ENCODE results near the gene OLFM1. TPM values are rescaled to one million over a fixed set of nuclear protein-coding genes. Genes with fewer than 3 reads are reported as not detected.
"Not testable (repeated sequence)": the region's sequence is repeated elsewhere in the genome, so short reads cannot be mapped to it uniquely, and the experiment has no call there.

OLFM1 gene
- total RNA-seq, 1 donor from 2014 or later, result 40.7 TPM

DNA sequence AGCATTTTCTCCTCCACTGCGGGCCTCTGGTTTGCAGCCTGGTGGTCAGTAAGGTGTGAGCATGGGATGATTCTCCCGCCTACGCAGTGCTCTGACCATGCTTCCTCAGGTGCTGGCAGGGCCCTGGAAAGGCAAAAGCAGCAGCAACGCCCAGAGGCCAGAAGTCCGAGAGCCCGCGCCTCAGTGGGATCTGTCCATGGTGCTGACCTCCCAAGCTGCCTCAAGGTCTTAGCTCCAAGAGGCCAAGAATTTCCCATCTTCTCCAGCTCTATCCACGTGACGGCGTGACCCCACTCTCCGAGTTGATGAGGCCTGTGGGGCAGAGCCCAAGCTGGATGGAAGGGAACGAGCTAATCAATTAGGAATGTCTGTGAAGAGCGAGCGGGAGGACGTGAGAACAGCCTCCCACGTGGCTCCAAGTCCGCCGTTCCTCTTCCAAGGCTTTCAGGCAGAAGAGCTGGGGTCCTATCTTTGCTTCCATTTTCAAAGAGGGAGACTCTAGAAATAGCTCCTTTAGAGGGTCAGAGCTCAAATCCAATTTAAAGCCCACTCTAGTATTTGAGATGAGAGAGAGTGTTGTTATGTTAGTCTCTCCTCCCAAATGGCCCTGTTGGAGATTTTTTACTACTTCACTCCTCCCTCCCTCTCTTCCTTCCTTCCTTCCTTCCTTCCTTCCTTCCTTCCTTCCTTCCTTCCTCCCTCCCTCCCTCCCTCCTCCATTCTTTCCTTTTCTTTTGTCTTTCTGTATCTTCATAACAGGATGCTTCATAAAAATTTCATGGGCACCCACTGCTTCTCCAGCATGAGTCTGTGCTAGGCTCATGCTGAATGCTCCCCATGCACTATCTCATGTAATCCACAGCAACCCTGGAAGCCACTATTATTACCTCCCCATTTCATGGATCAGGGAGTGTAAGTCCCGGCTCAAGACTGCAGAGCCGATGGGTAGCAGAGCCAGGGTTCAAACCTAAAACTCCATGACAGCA is 69.3 kb downstream of the OLFM1 start:
- DNase-seq (ENCODE audit: low spot score) (peak; percentile 75), ATAC-seq (no peak)
- intact Hi-C loops (cut with DNase I), result no loop called here

DNA sequence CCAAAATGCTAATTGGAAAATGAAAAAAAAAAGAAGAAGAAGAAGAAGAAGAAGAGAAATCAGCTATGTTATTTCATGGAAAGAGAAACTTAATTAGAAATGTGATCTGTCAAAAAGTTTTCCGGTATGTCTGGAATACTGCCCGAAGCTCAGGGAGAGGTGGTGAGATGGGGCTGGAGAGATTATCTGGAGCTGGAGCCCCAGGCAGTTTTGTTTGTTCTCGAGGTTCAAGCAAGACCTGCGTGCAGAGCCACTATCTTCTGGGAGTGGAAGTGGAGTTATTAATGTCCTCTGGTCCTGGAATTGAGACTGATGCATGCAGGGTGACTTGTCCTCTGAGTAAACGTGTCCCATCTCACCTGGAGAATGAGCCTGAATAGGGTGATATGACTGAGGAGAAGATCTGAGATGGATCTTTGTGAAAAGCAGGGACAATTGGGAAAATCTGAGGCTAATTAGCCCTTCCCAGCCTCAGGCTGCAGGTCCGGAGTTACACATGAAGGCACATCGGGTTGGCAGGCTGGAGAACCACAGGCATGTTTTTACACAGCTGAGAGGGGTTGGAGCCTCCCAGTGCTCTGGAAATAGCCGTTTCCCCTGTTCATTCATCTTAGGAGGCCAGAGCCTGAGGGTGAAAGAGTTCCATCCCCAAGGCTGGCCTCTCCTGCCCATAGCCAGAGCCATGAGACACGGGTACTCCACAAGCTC is 70.5 kb downstream of the OLFM1 start:
- DNase-seq (ENCODE audit: low spot score) (no peak), ATAC-seq (no peak)
- intact Hi-C loops (cut with DNase I), result no loop called here

DNA sequence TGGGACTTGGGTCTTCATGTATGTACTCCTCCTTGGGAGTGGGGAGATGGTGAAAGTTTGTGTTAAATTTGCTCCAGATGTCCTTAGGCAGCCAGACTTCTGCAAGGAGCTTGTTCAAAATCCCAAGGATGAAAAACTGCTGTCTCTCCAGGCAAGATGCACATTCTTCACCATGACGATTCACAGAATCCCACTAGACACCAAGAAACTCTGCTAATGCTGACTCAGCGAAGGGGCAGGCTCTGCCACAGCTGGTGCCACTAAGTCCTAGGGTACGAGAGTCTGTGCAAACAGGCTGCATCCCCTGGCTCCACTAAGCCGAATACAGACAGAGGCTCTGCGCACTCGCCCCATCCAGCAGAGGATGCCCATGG is 71.1 kb downstream of the OLFM1 start:
- intact Hi-C loops (cut with DNase I), result no loop called here
- ATAC-seq (no peak), DNase-seq (ENCODE audit: low spot score) (no peak)

DNA sequence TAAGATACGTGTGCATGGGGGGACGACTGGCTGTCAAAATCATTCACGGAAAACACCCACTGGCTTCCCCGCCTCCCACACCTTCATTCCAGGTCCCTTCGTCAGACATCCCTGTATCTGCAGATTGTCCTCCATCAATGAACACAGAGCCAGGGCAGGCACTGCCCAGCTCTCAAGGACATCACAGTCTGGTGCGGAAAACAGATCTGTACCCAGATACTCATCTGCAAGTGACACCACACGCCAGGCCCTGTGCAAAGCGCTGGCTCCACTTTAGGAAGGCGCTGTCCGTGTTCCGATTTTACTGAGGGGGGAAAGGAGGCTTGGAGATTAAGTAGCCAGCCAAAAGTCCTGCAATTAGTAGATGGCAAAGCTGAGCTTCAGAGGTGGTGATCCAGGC is 72.3 kb downstream of the OLFM1 start:
- DNase-seq (ENCODE audit: low spot score), result no peak
- ATAC-seq, result no peak
- intact Hi-C loops (cut with DNase I), result no loop called here

DNA sequence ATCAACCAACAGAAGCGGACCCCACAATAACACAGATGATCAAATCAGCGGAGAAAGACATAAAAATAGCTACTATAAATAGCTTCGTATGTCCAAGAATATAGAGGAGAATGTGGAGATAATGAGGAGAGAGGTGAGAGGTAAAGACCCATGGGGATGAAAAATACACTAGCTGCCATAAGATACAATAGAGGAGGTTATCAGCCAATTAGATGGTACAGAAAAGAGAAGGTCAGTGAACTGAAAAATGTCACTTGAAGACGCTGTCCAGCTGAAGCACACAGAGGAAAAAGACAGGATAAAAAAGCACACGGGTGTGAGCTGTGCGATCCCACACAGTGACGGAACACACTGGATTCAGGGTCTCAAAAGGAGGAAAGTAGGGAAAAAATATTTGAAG is 73.4 kb downstream of the OLFM1 start:
- intact Hi-C loops (cut with DNase I), result no loop called here
- DNase-seq (ENCODE audit: low spot score) (no peak), ATAC-seq (no peak)

DNA sequence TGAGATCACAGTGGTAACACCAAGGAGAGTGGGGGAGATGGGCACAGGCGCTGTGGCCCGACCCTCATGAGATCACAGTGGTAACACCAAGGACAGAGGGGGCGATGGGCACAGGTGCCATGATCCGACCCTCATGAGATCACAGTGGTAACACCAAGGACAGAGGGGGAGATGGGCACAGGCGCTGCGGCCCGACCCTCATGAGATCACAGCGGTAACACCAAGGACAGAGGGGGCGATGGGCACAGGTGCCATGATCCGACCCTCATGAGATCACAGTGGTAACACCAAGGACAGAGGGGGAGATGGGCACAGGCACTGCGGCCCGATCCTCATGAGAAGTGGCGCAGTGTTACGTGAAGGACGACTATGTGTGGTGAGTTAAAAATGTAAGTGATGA is 75.1 kb downstream of the OLFM1 start:
- intact Hi-C loops (cut with DNase I); DNase-seq (ENCODE audit: low spot score); ATAC-seq: not testable (repeated sequence)

DNA sequence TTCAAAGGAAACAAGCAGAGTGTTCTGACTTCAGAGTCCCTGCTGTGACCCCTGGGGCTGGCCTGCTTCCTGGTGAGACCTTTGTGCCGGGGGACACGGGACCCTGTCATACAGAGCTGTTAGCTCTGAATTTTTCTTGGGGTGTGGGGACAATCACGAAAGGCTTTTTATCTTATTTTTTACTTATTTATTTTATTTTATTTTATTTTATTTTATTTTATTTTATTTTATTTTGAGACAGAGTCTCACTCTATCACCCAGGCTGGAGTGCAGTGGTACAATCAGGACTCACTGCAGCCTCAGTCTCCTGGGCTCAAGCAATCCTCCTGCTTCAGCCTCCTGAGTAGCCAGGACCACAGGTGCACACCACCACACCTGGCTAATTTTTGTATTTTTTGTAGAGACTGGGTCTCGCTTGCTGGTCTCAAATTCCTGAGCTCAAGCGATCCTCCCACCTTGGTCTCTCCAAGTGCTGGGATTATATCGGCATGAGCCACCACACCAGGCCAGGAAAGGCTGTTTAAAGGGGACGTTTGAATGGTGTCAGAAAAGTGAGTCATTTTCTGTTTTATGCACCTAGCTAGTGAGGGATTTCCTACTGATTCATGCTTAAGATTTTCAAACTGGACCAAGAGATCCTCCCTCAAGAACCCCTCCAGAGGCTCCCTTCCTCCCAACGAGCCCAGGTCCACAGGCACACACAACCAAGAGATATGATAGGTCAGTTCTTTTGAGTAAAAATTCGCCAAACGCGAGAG is 75.7 kb downstream of the OLFM1 start:
- intact Hi-C loops (cut with DNase I), result no loop called here
- ATAC-seq, result no peak
- DNase-seq (ENCODE audit: low spot score), result no peak

DNA sequence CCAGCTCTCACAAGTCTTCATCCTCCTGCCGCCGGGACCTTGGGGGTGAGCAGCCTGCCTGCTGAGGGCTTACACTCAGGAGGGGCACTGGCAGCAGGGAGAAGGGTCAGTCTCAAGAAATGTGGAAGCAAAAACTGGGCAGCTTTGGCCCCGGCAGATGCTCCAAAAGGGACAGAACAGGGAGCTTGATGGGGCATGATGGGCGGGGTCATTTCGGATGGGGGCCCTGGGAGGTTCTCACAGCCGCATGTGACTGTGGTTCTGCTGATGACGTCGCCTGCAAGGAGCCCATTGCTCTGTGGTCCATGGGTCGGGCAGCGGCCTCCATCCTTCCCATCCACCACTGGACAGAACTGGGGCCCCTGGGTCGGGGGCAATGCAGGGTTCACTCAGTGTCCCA is 76.6 kb downstream of the OLFM1 start:
- intact Hi-C loops (cut with DNase I), result no loop called here
- DNase-seq (ENCODE audit: low spot score) (no peak), ATAC-seq (no peak)

DNA sequence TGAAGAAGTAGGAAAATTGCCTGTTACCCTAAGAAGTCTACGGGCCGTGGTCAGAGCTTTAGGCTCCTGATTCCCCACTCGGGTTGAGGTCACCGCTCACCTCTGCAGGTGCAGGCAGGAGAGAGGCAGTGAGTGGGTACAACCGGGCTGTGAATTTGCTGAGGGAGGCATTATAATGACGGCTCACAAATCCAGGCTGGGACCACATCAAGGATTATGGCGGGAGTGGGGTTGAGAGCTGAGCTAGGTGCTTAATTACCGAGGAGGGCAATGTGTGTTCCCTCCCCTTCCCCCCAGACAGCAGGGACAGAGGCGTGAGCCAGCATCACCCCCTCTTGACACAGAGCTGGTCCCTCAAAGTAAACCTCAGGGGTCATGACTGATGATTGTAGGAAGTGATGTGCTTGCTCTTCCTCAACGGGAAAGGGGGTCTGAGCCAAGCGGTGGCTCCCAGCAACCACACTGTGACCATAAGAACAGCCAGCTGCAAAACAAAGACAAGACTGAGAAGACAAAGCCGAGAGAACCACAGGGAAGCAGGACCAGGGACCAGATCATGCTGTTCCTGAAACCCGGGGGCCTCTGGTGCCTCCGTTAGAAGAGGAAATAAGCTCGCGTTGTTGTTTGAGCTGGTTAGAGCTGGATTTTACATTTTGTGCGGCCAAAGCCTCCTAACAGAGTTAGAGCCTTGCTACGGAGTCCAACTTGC is 77.7 kb downstream of the OLFM1 start:
- intact Hi-C loops (cut with DNase I), result no loop called here
- no peak for DNase-seq (ENCODE audit: low spot score)
- no peak for ATAC-seq

DNA sequence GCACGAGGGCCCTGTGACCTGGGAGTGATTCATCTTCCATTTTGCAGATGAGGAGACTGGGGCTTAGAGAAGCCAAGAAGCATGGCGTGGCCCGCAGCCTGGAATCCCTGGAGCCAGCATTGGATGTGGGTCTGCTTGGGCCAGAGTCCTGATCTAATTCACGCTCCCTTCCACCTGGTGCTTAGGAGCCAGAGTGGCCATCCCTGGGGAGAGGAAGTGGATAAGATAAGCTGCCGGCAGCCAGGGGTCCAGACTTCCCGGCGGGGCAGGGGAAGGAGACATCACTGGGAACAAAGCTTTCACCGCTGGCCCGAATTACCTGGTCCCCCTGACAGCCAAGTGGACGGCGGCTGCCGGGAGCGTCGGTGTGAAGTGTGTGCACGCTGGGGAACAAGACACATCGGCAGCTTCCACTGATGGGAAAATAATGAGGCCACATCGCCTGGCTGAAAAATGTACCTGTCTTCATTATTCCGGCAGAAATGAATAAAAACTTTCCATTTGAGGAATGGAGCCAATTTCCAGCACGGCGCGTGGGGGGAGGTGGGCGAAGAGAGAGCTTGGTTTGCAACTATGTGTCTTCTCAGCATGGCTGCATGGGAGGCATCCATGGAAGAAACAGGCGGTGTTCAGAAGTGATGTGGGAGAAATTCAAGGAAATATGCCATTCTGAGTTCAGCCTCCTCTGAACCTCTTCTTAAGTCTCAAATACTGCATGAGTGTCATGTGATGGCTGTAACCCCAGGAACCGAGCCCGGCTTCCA is 78.5 kb downstream of the OLFM1 start:
- no peak for ATAC-seq
- no peak for DNase-seq (ENCODE audit: low spot score)
- intact Hi-C loops (cut with DNase I), result loop anchor here (1.0 kb wide), 1 partner anchor 74 kb away; no protein-coding TSS in a partner anchor

DNA sequence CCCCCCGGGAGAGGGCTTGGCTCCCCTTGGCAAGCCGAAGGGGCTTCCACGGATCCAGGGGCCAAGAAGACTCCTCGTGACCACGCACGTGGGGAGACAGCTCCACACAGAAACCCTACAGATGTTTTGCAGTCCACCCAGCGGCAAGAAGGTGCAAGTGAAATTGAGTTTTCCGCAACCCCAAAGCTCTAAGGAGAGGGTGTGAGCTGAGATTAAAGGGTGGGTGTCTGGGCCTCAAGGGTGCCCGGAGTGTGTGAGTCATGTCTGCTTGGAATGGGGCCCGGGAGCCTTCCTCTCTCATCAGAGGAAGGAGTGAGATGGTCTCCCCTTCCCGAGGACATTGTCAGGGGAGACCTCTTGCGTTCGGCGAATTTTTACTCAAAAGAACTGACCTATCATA is 79.1 kb downstream of the OLFM1 start:
- intact Hi-C loops (cut with DNase I), result loop anchor here (1.0 kb wide), 1 partner anchor 74 kb away; no protein-coding TSS in a partner anchor
- no peak for ATAC-seq
- no peak for DNase-seq (ENCODE audit: low spot score)

DNA sequence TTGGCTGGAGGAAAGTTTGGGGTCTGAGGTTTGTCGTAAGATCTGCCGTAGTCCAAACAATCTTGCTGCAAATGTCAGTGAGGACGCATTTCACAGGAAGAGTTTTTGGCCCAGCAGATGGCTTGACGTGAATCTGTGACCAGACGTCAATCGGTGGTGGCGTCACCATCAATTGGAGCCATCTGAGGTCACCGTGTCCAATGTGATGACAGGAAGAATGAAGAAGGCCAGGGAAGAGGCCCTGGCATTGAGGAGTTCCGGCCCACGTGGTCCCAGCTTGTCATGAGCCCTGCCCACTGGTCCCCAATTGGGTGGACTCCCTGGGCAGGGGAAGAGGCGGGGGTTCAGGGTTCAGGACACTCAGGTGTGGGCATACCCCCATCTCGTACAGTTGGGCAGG is 79.9 kb downstream of the OLFM1 start:
- intact Hi-C loops (cut with DNase I), result no loop called here
- ATAC-seq (no peak), DNase-seq (ENCODE audit: low spot score) (no peak)

DNA sequence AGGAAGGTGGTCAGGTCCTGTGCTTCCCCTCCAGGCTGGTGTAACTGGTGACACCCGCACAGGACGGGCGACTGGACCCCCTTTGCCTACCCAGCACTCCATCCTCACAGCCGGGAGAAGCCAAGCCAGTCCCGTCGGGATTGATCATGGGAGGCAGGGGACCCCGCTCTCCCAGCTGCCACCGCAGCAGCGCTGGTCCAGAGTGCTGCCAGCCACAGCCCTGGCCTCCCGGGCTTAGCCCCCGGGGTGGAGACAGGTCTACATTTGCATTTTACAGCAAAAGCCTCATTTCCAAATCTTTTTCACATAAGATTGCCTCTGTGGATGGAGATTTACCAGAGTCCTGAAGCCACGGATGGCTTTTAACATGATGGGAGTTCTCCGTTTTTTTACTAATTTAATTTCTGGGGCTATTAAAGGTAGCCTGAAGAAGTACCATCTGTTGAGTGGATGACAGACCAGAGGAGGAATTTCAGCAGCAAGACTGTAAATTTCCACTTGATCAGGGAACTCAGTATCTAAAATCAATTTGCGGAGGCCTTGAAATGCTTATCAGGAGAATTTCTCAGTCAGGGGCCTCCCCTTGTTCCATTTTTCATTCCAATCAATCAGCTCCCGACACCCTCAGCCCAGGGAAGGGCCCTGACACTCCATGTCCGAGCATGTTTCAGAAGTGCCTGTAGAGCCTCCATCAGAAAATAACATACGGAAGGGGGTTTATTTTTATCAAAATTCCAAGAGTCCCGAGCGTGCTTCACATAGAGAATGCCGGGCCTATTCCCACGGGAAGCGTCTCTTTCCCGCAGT is 80.6 kb downstream of the OLFM1 start:
- ATAC-seq (no peak), DNase-seq (ENCODE audit: low spot score) (no peak)
- intact Hi-C loops (cut with DNase I), result no loop called here

DNA sequence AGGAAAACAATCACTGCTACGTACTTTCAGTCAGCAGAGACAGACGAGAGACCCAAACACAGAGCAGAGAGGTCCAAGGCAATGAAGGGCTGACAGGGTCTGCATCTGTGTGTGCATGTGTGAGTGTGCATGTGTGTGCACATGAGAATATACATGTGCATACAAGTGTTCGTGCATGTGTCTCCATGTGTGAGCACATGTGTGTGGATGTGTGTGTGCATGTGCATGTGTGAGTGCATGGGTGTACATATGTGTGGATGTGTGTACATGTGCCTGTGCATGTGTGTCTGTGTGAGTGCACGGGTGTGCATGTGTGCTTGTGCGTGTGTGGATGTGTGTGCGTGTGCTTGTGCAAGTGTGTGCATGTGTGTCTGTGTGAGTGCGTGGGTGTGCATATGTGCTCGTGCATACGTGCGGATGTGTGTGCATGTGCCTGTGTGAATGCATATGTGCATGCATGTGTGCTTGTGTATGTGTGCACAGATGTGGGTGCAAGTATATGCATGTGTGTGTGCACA is 82.3 kb downstream of the OLFM1 start:
- intact Hi-C loops (cut with DNase I), result no loop called here
- no peak for DNase-seq (ENCODE audit: low spot score)
- ATAC-seq, result no peak

DNA sequence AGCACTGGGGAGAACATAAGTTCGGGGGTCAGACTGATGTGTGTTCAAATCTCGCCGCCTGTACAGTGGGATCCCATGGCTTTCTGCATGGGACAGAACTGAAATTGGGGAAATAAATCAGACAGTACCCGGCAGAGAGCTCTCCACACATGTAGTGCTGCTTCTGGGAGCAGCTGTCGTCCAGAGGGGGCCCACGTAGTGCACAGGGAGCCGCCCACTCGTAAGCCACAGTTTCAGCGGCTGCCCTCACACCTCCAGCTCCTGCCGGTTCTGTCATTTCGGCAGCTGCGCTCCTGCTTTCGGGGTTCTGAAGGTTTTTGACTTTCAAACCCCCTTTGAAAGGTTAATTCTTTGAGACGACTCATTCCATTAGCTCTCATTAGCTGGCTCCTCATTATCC is 83.1 kb downstream of the OLFM1 start:
- ATAC-seq (no peak), DNase-seq (ENCODE audit: low spot score) (no peak)
- intact Hi-C loops (cut with DNase I), result no loop called here
